Keratinocyte (primary cell): ENCODE data around the gene PRKCA. TPM values are rescaled to one million over a fixed set of nuclear protein-coding genes. Genes with fewer than 3 reads are reported as not detected.

Source experiments
- DNase-seq: peaks from one replicate; pipeline ENCODE4 v3.0.0-alpha.2; 2011; ENCODE audit warnings: low read depth, missing footprints, low spot score
- FAIRE-seq: peaks from 2 replicates; lab custom pipeline; 2011; peaks lifted over from hg19 to GRCh38; lab: Jason Lieb, UNC
- H2AFZ ChIP-seq: 2 replicates; pipeline ENCODE4 v1.6.0; 2012; ENCODE audit warnings: low read length, control low read depth, inconsistent platforms; ENCODE audit not compliant: control insufficient read depth
- H3K27ac ChIP-seq: 2 replicates; pipeline ENCODE4 v1.5.1; 2011; ENCODE audit warnings: low read length; ENCODE audit not compliant: control insufficient read depth, insufficient read depth
- H3K27me3 ChIP-seq: 3 replicates; pipeline ENCODE4 v1.6.0; 2011; ENCODE audit warnings: low read length; ENCODE audit not compliant: control insufficient read depth, insufficient read depth; ENCODE audit errors: extremely low read depth
- H3K36me3 ChIP-seq, 2 experiments: 2 replicates in 1 of 2; 3 replicates in 1 of 2; pipeline ENCODE4 v1.5.1; 2011; ENCODE audit warnings: low read length in 2 of 2, mild to moderate bottlenecking in 1 of 2; ENCODE audit not compliant: control insufficient read depth in 2 of 2, insufficient read depth in 2 of 2; ENCODE audit errors: extremely low read depth in 1 of 2
- H3K4me1 ChIP-seq: 3 replicates; pipeline ENCODE4 v1.5.1; 2011; ENCODE audit warnings: low read length; ENCODE audit not compliant: control insufficient read depth, insufficient read depth; ENCODE audit errors: extremely low read depth
- H3K4me2 ChIP-seq: 3 replicates; pipeline ENCODE4 v1.6.0; 2011; ENCODE audit warnings: low read depth, low read length; ENCODE audit not compliant: control insufficient read depth, insufficient read depth; ENCODE audit errors: extremely low read depth
- H3K4me3 ChIP-seq, 3 experiments: fragments of 200-600 bp in 1 of 3; sonication (generic) in 1 of 3; 2 replicates in 2 of 3; 3 replicates in 1 of 3; pipeline ENCODE4 v1.5.1; 2011 to 2016; ENCODE audit warnings: low read length in 3 of 3, mild to moderate bottlenecking in 3 of 3, control low read depth in 2 of 3, inconsistent platforms in 1 of 3, low read depth in 1 of 3, mixed read lengths in 1 of 3, mixed run types in 1 of 3, moderate library complexity in 1 of 3; ENCODE audit not compliant: control insufficient read depth in 2 of 3, insufficient read depth in 2 of 3; ENCODE audit errors: extremely low read depth in 1 of 3
- H3K79me2 ChIP-seq: 2 replicates; pipeline ENCODE4 v1.6.0; 2012; ENCODE audit warnings: low read length; ENCODE audit not compliant: control insufficient read depth, insufficient read depth
- H3K9ac ChIP-seq: 3 replicates; pipeline ENCODE4 v1.6.0; 2011; ENCODE audit warnings: low read length; ENCODE audit not compliant: control insufficient read depth, insufficient read depth; ENCODE audit errors: extremely low read depth
- H3K9me1 ChIP-seq: 3 replicates; pipeline ENCODE4 v1.6.0; 2011; ENCODE audit warnings: low read length; ENCODE audit not compliant: control insufficient read depth, insufficient read depth; ENCODE audit errors: extremely low read depth
- H3K9me3 ChIP-seq: 2 replicates; pipeline ENCODE4 v1.5.1; 2012; ENCODE audit warnings: low read depth, low read length; ENCODE audit not compliant: control insufficient read depth
- H4K20me1 ChIP-seq: 3 replicates; pipeline ENCODE4 v1.6.0; 2011; ENCODE audit warnings: low read length; ENCODE audit not compliant: control insufficient read depth, insufficient read depth; ENCODE audit errors: extremely low read depth
- CTCF ChIP-seq, 3 experiments: IDR thresholded peaks in 1 of 3; conservative IDR thresholded peaks in 1 of 3; optimal IDR thresholded peaks in 1 of 3; 2 replicates in 2 of 3; 3 replicates in 1 of 3; pipeline versions ENCODE3 to v1.5.1; 2011; ENCODE audit warnings: low read length in 3 of 3, mild to moderate bottlenecking in 3 of 3, moderate library complexity in 2 of 3, control low read depth in 1 of 3, inconsistent platforms in 1 of 3; ENCODE audit not compliant: insufficient read depth in 2 of 3; ENCODE audit errors: extremely low read depth in 1 of 3
- EZH2 ChIP-seq: IDR thresholded peaks from one replicate; pipeline ENCODE4 v1.6.1; 2012; ENCODE audit warnings: inconsistent platforms, mild to moderate bottlenecking, low read length, moderate library complexity
- dilution Hi-C: fragments of 300-500 bp; cut with MboI; formaldehyde crosslinking; loops from one replicate; pipeline ENCODE4 v1.7.0; 2020; ENCODE audit warnings: low sequenced_read_pairs; ENCODE audit not compliant: extremely low pct_ligation_motif_present
- polyA plus RNA-seq, 5 experiments: library from polyadenylated mRNA; depleted of rRNA in 3 of 5; stranded (reverse) in 3 of 5; stranded (forward) in 1 of 5; unstranded in 1 of 5; fragments of >200 nt; gene quantifications; 1 replicate in 1 of 5; 2 replicates in 3 of 5; 3 replicates in 1 of 5; pipeline versions ENCODE4 v1.2.1 to v1.2.3, GENCODE V29; 2011 to 2012; ENCODE audit warnings: missing spikeins in 2 of 5, low read depth in 1 of 5, low replicate concordance in 1 of 5

Gene PRKCA
- polyA plus RNA-seq, 1 donor (not counting 4 experiments of a cell fraction or from before 2014, with no cell fraction given): 3.6 TPM

GRCh38 chr17:66776999-66777688 lies 474.7 kb downstream of the PRKCA start:
- H2AFZ ChIP-seq: no peak overlapping the region
- no peak overlapping the region for H3K4me2 ChIP-seq
- H3K27me3 ChIP-seq: no peaks in the 10 kb centered on the region
- no peaks in the 10 kb centered on the region for H3K9me1 ChIP-seq
- no peaks in the 10 kb centered on the region for H3K9me3 ChIP-seq
- no peak for DNase-seq
- no peaks in the 10 kb centered on the region for H3K36me3 ChIP-seq
- H3K79me2 ChIP-seq: no peaks in the 10 kb centered on the region
- H3K4me3 ChIP-seq: no peak overlapping the region
- no peak overlapping the region for H3K9ac ChIP-seq
- no peak for TF ChIP-seq EZH2
- no peak for TF ChIP-seq CTCF (optimal IDR thresholded peaks at IDR 0.05 in 1 of 3, IDR thresholded peaks at IDR 0.05 in 1 of 3, conservative IDR thresholded peaks at IDR 0.05 in 1 of 3; ENCODE audit: extremely low read depth in 1 of 3, insufficient read depth in 2 of 3, low read length in 3 of 3)
- dilution Hi-C loops: no loop called here
- H3K27ac ChIP-seq: no peak overlapping the region
- FAIRE-seq: no peak
- no peaks in the 10 kb centered on the region for H3K4me1 ChIP-seq
- H4K20me1 ChIP-seq: no peaks in the 10 kb centered on the region

GRCh38 chr17:66777689-66778225 lies 475.3 kb downstream of the PRKCA start:
- DNase-seq (no peak), FAIRE-seq (no peak)
- no peak overlapping the region for H3K27ac ChIP-seq
- no peak for TF ChIP-seq EZH2
- TF ChIP-seq CTCF (optimal IDR thresholded peaks at IDR 0.05 in 1 of 3, IDR thresholded peaks at IDR 0.05 in 1 of 3, conservative IDR thresholded peaks at IDR 0.05 in 1 of 3; ENCODE audit: extremely low read depth in 1 of 3, insufficient read depth in 2 of 3, low read length in 3 of 3): no peak
- H4K20me1 ChIP-seq: no peaks in the 10 kb centered on the region
- no peaks in the 10 kb centered on the region for H3K36me3 ChIP-seq
- no peak overlapping the region for H3K4me3 ChIP-seq
- no peak overlapping the region for H3K9ac ChIP-seq
- H3K4me2 ChIP-seq: no peak overlapping the region
- dilution Hi-C loops: no loop called here
- no peaks in the 10 kb centered on the region for H3K79me2 ChIP-seq
- no peak overlapping the region for H2AFZ ChIP-seq
- no peaks in the 10 kb centered on the region for H3K27me3 ChIP-seq
- H3K9me1 ChIP-seq: no peaks in the 10 kb centered on the region
- no peaks in the 10 kb centered on the region for H3K9me3 ChIP-seq
- H3K4me1 ChIP-seq: no peaks in the 10 kb centered on the region
